ENCODE measurements around the gene KLC3. TPM values are rescaled to one million over a fixed set of nuclear protein-coding genes. Genes with fewer than 3 reads are reported as not detected.

KLC3 gene
- total and polyA plus RNA-seq, 2 donors (not counting 1 experiment from before 2014, with no cell fraction given), result 0.09 to 0.17 TPM

- H3K27me3 ChIP-seq (ENCODE audit: control insufficient read depth, insufficient read depth, low read length), result no peaks in the 10 kb centered on the region
- peaks cover 15% of the 10 kb centered on the region for H3K79me2 ChIP-seq (ENCODE audit: control insufficient read depth, insufficient read depth, low read length)
- no peaks in the 10 kb centered on the region for H3K9me3 ChIP-seq (ENCODE audit: control insufficient read depth, insufficient read depth, low read depth, low read length)
- TF ChIP-seq EZH2 (IDR thresholded peaks at IDR 0.05; ENCODE audit: low read length, missing control alignments), result no peak
- TF ChIP-seq, protein P1, sequence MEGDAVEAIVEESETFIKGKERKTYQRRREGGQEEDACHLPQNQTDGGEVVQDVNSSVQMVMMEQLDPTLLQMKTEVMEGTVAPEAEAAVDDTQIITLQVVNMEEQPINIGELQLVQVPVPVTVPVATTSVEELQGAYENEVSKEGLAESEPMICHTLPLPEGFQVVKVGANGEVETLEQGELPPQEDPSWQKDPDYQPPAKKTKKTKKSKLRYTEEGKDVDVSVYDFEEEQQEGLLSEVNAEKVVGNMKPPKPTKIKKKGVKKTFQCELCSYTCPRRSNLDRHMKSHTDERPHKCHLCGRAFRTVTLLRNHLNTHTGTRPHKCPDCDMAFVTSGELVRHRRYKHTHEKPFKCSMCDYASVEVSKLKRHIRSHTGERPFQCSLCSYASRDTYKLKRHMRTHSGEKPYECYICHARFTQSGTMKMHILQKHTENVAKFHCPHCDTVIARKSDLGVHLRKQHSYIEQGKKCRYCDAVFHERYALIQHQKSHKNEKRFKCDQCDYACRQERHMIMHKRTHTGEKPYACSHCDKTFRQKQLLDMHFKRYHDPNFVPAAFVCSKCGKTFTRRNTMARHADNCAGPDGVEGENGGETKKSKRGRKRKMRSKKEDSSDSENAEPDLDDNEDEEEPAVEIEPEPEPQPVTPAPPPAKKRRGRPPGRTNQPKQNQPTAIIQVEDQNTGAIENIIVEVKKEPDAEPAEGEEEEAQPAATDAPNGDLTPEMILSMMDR (conservative IDR thresholded peaks at IDR 0.05 in 1 of 2, IDR thresholded peaks at IDR 0.05 in 1 of 2; ENCODE audit: low read depth in 1 of 2, low read length in 2 of 2), result no peak
- peak within 1 kb of the TSS; percentile 77 for H3K9ac ChIP-seq (ENCODE audit: insufficient read depth, low read length)
- no peaks in the 10 kb centered on the region for H4K20me1 ChIP-seq (ENCODE audit: control insufficient read depth, extremely low read depth, insufficient read depth, low read length)
- peak within 1 kb of the TSS; percentile 68 to 83 (median 74) for H3K4me3 ChIP-seq (replicated peaks in 1 of 4; ENCODE audit: control extremely low read depth in 1 of 4, insufficient read depth in 1 of 4, low read depth in 3 of 4, low read length in 4 of 4)
- DNase-seq (ENCODE audit: low read depth in 2 of 2), result peak; percentile 98 to 99
- H3K4me2 ChIP-seq (ENCODE audit: extremely low read depth, insufficient read depth, low read length), result peak within 1 kb of the TSS; percentile 70
- peaks cover 2% of the 10 kb centered on the region for H3K36me3 ChIP-seq (ENCODE audit: control insufficient read depth, insufficient read depth, low read length)
- H3K4me1 ChIP-seq (ENCODE audit: control insufficient read depth, extremely low read depth, insufficient read depth, low read length), result no peaks in the 10 kb centered on the region
- peak within 1 kb of the TSS; percentile 79 for H2AFZ ChIP-seq (ENCODE audit: low read length)
- H3K27ac ChIP-seq (ENCODE audit: insufficient read depth, low read length), result peak within 1 kb of the TSS; percentile 82
These were observed 30.1 kb downstream of the KLC3 start, which contains the start of gene ERCC2 for GRCh38 chr19:45370410-45371204. TSS of gene ERCC2 (minus strand) at chr19:45370573. CDS start at chr19:45370540, 33 bp downstream.

- peaks cover 10% of the 10 kb centered on the region for H3K4me1 ChIP-seq (ENCODE audit: control insufficient read depth, extremely low read depth, insufficient read depth, low read length)
- H3K9me3 ChIP-seq (ENCODE audit: control insufficient read depth, insufficient read depth, low read depth, low read length), result no peaks in the 10 kb centered on the region
- peak overlapping the region; percentile 44 for H3K4me2 ChIP-seq (ENCODE audit: extremely low read depth, insufficient read depth, low read length)
- no peaks in the 10 kb centered on the region for H3K79me2 ChIP-seq (ENCODE audit: control insufficient read depth, insufficient read depth, low read length)
- no peak overlapping the region for H3K4me3 ChIP-seq (replicated peaks in 1 of 4; ENCODE audit: control extremely low read depth in 1 of 4, insufficient read depth in 1 of 4, low read depth in 3 of 4, low read length in 4 of 4)
- peak overlapping the region; percentile 70 for H3K27ac ChIP-seq (ENCODE audit: insufficient read depth, low read length)
- no peaks in the 10 kb centered on the region for H3K36me3 ChIP-seq (ENCODE audit: control insufficient read depth, insufficient read depth, low read length)
- no peaks in the 10 kb centered on the region for H4K20me1 ChIP-seq (ENCODE audit: control insufficient read depth, extremely low read depth, insufficient read depth, low read length)
- peak; percentile 73 to 96 for DNase-seq (ENCODE audit: low read depth in 2 of 2)
- no peak overlapping the region for H3K9ac ChIP-seq (ENCODE audit: insufficient read depth, low read length)
- H2AFZ ChIP-seq (ENCODE audit: low read length), result no peak overlapping the region
- no peaks in the 10 kb centered on the region for H3K27me3 ChIP-seq (ENCODE audit: control insufficient read depth, insufficient read depth, low read length)
- TF ChIP-seq, protein P1 (conservative IDR thresholded peaks at IDR 0.05 in 1 of 2, IDR thresholded peaks at IDR 0.05 in 1 of 2; ENCODE audit: low read depth in 1 of 2, low read length in 2 of 2), result no peak
- no peak for TF ChIP-seq EZH2 (IDR thresholded peaks at IDR 0.05; ENCODE audit: low read length, missing control alignments)
These were observed 35.6 kb downstream of the KLC3 start for GRCh38 chr19:45376045-45376724.

GRCh38 chr19:45380107-45380506 is 39.6 kb downstream of the KLC3 start:
- H2AFZ ChIP-seq (ENCODE audit: low read length), result peak overlapping the region; percentile 55
- no peaks in the 10 kb centered on the region for H3K27me3 ChIP-seq (ENCODE audit: control insufficient read depth, insufficient read depth, low read length)
- H3K79me2 ChIP-seq (ENCODE audit: control insufficient read depth, insufficient read depth, low read length), result no peaks in the 10 kb centered on the region
- H3K4me3 ChIP-seq (replicated peaks in 1 of 4; ENCODE audit: control extremely low read depth in 1 of 4, insufficient read depth in 1 of 4, low read depth in 3 of 4, low read length in 4 of 4), result no peak overlapping the region
- no peaks in the 10 kb centered on the region for H3K36me3 ChIP-seq (ENCODE audit: control insufficient read depth, insufficient read depth, low read length)
- DNase-seq (ENCODE audit: low read depth in 2 of 2), result no peak
- TF ChIP-seq, protein P1 (conservative IDR thresholded peaks at IDR 0.05 in 1 of 2, IDR thresholded peaks at IDR 0.05 in 1 of 2; ENCODE audit: low read depth in 1 of 2, low read length in 2 of 2), result no peak
- TF ChIP-seq EZH2 (IDR thresholded peaks at IDR 0.05; ENCODE audit: low read length, missing control alignments), result no peak
- H3K27ac ChIP-seq (ENCODE audit: insufficient read depth, low read length), result peak overlapping the region; percentile 47
- H3K9me3 ChIP-seq (ENCODE audit: control insufficient read depth, insufficient read depth, low read depth, low read length), result no peaks in the 10 kb centered on the region
- H4K20me1 ChIP-seq (ENCODE audit: control insufficient read depth, extremely low read depth, insufficient read depth, low read length), result no peaks in the 10 kb centered on the region
- peak overlapping the region; percentile 16 for H3K9ac ChIP-seq (ENCODE audit: insufficient read depth, low read length)
- H3K4me1 ChIP-seq (ENCODE audit: control insufficient read depth, extremely low read depth, insufficient read depth, low read length), result peaks cover 10% of the 10 kb centered on the region
- no peak overlapping the region for H3K4me2 ChIP-seq (ENCODE audit: extremely low read depth, insufficient read depth, low read length)
